ENCODE results near the gene CDH24.

CDH24 gene, protein sequence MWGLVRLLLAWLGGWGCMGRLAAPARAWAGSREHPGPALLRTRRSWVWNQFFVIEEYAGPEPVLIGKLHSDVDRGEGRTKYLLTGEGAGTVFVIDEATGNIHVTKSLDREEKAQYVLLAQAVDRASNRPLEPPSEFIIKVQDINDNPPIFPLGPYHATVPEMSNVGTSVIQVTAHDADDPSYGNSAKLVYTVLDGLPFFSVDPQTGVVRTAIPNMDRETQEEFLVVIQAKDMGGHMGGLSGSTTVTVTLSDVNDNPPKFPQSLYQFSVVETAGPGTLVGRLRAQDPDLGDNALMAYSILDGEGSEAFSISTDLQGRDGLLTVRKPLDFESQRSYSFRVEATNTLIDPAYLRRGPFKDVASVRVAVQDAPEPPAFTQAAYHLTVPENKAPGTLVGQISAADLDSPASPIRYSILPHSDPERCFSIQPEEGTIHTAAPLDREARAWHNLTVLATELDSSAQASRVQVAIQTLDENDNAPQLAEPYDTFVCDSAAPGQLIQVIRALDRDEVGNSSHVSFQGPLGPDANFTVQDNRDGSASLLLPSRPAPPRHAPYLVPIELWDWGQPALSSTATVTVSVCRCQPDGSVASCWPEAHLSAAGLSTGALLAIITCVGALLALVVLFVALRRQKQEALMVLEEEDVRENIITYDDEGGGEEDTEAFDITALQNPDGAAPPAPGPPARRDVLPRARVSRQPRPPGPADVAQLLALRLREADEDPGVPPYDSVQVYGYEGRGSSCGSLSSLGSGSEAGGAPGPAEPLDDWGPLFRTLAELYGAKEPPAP

DNA sequence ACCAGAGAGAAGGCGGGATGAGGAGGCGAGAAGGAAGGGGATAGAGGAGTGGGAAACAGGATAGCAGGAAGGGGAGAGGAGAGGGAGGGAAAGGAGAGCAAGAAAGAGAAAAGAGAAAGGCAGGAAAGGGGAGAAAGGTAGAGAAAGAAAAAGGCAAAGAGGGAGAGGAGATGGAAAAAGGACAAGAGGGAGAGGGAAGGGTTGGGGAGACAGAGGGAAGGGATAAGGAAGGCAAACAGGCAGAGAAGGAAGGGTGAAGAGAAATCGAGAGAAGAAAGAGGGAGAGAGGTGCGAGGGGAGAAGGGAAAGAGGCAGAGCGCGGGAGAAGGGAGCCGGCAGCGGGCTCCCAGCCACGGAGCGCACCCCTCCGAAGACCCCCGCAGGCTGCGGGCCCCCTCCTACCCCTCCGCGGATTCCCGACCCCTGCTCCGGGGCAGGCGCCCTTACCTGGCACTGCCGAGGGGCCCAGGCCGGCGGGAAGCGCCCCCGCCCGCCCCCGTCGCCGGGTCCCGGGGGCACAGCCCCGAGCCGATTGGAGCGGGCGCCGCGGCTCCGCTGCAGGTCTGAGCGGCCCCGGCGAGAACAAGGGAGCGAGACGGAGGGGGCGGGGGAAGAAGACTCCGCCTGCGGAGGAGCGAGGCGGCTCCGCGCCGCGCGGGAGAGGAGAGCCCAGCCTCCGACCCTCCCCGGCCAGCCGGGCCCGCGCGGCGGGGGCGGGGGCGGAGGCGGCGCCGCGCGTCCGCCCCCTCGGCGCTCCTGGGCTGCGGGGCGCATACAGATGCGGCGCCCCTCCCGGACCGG is at the start of gene CDH24:
CDH24 (minus strand) TSS at position 565 of the 801 bp plus-strand sequence. CDS start 1,787 bp downstream, outside the sequence.
- peak; percentile 39 for DNase-seq (ENCODE audit: low read depth)

DNA sequence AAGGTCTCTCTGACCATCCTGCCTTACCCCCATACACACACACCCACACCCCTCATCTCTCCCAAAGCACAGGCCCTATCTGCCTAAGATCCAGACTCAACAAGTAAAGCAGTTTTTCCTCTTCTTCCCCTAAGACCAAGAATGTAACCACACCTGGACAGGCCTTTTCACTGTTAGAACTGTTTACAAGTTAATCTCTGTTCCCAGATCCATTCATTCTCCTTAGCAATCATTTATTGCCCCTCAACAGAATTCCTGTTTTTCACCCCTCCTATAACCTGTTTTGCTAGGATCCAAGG is 49.4 kb upstream of the CDH24 start:
- no peak for DNase-seq (ENCODE audit: low read depth)

DNA sequence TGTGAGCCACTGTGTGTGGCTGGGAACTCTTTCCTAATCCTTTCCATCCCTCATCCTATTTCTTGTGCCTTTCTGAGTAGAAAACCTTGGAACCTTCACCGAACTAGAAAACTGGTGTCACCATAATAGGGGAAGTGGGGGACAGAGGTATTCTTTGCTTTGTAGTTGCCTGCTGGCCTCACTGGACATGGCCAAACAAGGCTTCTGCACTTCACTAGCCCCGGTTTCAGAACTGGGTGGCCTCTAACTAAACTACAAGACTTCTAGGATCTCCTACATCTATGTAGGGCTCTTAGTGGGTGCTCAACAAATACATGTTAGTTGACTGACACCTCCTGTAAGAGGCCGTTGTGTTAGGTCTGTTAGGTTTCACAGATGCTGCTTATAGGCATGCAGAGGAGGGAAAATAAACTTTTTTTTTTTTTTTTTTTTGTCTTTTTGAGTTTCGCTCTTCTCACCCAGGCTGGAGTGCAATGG is 48.1 kb upstream of the CDH24 start:
- DNase-seq (ENCODE audit: low read depth): no peak

DNA sequence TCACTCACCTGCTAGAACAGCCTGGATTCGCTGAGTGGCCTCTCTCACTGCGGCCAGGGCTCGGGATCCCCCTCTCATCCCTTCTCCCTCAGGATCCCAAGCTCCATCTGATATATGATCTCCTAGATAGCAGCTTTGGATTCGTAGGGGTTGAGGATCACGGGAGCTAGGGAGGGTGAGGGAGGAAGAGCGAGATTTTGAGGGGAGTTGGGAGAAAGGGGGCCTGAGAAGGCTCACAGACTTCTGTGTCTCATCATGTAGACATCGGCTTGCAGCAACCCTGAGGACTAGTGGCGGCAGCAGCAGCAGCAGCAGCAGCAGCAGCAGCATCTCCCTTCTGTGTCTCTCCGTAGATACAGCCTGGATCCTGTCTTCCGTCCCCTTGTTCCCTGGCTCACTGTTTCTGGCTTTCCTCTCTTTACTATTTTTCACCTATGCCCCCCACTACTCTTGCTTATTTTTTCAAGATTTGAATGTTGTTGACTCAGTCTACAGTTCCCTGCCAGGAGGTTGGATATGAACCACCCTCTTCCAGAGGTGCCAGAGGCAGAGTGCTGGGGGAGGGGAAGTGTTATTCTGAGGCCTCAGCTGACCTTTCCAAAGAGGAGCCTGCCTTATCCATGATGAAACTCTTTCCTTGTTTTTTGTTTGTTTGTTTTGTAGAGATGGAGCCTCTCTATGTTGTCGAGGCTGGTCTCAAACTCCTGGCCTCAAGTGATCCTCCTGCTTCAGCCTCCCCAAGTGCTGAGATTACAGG is 47.4 kb upstream of the CDH24 start, which contains the start of gene CIROP:
CIROP (minus strand) TSS at position 399 of the 757 bp plus-strand sequence; CDS start at position 330, 69 bp downstream.
- no peak for DNase-seq (ENCODE audit: low read depth)

DNA sequence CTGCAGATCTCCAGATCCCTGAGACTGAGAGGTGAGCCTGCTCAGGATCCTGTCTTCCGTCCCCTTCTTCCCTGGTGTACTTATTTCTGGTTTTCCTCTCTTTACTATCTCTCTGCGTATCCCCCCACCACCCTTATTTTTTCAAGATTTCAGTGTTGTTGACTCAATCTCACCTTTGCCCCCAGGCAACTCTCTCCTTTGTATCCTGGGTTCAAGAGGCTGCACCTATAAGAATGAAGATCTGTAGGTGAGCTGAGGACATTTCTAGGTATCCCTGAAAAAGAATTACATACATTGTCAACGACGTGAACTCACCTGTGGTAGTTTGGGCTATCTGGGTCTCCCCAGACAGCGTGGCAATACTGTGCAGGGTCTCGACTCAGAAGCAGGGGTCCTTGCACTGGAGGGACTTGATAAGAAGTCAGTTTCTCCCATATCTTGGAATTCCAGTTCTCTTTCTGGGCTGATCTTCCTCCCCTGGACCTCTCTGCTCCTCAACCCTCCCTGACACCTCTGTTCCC is 46.8 kb upstream of the CDH24 start:
- DNase-seq (ENCODE audit: low read depth): no peak

DNA sequence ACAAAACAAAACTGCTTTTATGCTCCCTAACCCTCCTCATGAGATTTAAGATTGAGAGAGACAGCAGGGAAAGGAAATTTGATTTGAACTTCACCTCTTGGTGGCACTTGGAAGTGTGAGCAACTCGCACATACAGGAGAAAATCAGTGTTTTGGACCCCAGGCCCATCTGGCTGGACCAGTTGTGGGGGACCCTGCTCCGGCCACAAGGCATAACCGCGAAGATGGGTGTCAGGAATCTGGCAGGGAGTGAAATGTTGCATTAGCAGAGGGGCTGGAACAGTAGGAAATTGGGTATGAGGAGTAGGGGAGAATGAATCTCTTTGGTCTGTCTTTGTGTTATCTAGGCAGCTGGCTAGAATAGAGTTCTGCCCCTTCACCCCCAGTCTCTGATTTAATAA is 46.3 kb upstream of the CDH24 start:
- DNase-seq (ENCODE audit: low read depth): no peak

DNA sequence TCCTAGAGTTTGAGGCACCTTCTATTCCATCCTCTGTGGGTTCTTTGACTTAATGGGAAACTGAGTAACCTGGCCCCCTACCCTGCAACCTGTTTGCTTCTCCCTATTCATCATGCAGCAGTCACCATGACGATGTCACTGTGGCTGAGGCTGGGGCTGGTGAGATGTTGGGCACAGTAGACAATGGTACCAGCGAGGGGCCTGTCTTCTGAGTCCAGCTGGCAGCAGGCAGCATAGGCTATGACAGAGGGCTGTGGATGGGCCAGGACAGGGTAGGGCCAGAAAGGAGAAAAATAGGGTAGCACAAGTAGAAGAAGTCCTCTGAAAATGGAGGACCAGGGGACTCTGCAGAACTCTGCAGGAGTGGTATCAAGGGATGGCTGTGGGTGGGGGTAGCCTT is 45.5 kb upstream of the CDH24 start:
- DNase-seq (ENCODE audit: low read depth): no peak

DNA sequence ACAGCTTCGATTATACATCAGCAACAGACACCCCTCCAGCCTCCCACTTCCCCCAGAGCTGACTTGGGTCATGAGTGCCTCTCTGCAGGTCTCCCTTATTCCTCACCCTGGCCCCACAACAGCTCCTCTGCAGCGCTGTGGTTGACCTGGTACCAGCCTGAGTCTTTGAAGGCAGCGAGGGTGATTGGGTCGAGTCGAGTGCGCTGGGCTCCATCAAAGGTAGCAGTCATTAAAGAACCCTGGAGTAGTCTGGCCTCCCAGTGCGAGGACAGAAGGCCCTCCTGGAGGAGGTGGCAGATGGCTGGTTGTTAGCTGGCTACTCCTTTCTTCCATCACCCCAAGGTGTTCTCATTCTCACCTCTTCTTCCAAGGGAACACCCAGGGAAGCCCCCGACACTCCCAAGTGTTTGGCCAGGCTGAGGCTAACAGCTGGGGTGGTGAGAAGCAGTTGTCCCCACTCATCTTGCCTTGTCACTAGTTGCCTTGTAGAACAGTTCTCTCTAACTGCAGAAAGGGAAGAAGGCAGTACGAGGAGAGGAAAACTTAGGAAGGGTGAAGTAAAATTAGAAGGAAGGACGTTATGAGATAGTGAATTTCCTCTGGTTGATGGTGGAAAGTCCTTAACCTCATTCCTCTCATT is 44.8 kb upstream of the CDH24 start:
- DNase-seq (ENCODE audit: low read depth): no peak

DNA sequence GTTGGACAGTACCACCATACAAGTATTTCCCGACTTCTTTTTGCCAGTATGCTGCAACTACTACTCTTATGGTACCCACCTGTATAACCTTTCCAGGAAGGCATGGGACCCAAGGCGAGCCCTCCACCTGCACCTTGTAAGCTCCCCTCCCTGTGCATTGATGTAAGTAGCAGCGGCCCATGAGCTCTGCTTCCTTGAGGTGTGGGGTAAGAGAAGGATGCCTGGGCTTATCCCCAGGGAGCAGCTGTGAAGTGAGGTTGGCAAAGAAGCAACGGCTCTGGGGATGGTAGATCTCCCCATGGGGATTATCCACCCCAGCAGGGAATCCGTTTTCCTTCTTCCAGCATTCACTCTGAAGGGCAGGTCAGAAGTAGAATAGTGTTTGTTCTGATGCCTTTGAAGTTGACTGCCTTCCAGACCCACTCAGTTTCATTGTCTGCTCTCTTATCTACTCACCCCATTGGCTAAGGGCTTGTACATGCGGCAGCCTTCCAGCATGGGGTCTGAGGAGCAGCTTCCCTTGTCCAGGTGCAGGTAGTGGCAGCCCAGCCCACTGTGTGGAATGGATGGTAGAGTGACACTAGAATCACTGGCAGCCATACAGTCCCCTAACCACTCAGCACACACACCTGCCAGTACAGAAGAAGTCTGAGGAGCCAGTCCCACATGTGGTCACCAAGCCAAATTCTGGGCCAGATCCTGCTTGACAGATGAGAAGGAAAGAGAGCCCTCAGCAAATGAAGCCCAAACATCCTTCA is 44.1 kb upstream of the CDH24 start:
- no peak for DNase-seq (ENCODE audit: low read depth)

DNA sequence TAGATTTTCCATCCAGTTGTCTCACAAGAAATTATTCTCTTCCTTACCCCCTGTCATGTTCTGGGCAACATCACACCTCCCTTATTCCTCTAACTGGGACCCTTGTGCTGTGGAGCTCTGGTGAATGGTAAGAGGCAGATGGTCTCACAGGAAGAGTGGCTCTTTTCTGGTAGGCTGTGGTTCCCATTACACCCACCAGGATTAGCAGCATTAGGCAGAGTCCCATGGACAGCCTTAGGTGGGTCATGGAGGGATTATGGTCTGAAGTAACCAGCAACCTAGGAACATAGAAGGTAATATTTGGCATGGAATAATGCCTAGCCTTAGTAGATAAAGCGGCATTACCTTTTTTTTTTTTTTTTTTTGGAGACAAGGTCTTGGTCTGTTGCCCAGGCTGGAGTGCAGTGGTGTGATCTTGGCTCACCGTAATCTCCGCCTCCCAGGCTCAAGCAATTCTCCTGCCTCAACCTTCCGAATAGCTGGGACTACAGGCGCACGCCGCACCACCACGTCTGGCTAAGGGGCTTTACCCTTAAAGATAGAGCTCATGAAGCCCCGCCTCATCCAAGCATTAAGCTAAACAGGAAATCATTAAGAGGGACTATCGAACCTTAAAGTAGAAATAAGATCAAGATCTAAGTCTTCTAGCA is 42.0 kb upstream of the CDH24 start:
- no peak for DNase-seq (ENCODE audit: low read depth)

DNA sequence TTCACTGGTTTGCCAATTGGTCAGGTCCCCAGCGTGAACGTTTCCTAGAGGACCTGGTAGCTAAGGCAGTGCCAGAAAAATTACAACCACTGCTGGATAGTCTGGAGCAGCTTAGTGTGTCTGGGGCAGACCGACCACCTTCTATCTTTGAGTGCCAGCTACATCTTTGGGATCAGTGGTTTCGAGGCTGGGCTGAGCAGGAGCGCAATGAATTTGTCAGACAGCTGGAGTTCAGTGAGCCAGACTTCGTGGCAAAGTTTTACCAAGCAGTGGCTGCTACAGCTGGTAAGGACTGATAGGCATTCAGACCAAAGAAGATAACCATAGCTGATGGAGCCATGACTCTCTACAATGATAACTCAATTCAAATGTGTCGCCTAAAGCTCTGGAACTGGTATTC is 40.5 kb upstream of the CDH24 start:
- DNase-seq (ENCODE audit: low read depth): no peak

DNA sequence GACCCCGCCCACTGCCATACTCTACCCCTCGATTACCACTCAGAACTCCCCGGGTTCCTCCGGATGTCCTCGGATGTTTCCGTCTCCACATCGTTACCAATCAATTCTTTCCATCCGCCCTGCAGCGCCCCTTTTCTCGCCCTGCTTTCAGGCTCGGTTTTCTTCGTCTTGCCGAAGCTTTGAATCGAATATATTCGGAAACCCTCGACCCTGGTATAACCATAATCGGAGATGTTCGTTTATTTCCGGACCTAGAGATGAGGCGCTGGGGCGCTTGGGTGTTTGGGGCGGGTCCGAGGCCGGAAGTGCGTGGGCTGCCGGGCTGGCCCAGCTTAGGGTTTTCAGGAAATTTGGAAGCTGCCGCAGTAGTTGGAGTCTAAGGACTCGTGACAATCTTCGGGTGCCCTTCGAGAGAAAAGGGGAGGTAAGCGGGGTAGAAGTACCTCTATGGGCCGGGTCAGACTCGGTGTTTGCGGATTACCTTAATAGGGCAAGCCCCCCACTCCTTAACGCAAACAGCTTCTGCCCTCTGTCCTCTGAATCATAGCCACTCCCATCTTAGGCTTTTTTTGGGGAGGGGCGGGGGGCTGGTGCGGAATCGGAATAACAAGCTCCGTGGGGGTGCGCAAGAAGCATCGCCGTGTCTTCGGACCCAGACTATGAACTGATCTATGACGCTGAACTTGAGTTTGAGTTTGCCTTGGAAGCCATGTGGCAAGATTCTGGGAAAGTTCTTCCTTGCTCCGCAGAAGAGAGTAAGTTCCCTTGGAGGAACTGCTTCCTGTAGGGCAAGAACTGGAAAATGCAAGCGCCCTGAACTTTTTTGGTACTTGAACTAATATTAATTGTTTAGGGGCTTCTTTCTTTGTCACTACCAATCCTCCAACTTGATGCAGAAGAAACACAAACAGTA is 38.1 kb upstream of the CDH24 start, which contains the start of gene C14orf119:
C14orf119 (plus strand) TSS at position 310 of the 913 bp plus-strand sequence. CDS start 2,154 bp downstream, outside the sequence.
- peak; percentile 99 for DNase-seq (ENCODE audit: low read depth)

DNA sequence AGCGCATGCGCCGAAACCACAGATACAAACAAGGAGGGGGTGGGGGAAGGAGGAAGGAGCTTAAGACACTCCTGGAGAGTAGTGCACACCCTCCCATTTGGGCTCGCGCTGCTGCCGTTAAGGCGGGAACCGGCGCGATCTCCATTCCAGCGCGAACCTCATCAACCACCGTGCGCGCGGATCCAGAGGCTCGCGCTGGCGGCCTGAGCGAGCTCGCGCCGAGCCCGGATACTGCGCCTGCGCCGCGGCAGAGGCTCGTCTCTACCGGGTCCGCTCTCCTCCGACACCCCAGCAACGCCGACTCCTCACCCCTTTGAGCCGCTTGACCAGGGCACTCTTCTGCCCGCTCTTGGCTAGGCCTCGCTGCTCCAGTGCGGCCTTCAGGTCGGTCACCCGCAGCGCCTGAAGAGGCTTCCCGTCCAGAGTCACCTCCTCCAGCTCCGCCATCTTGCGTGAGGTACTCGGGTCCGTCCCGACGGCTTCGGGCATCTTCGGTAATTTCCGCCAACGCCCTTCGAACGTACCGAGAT is 37.4 kb upstream of the CDH24 start, which contains the start of gene ACIN1:
ACIN1 (minus strand) TSS at position 471 of the 530 bp plus-strand sequence; CDS start at position 447, 24 bp downstream.
- peak; percentile 75 for DNase-seq (ENCODE audit: low read depth)

DNA sequence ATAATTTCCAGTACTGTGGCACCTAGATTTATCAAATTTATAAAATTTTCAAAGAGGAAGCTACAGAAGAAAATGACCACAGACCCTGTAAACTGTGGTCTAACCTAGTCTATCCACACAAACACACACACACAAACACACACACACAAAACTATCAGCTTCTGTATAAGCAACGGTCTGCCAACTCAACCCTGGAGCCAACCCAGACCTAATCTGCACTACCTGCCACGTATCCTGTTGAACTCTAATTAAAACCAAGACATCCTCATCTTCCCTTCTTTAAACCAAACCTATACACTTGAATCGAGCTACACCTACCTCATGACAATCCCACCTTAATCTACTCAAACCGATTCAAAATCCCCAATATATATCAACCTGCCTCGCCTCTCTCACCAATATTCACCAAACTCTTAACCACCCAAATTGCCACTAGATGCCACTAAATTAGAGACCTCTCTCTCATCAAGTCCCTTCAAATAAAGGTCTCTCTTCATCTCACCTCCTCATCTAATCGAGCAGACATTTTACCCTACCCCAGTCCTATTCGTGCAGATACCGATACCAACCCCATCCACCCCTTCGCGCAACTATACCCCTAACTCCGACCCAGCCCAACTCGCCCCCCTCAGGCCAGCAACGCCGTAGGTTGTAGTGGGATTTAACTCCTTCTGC is 36.8 kb upstream of the CDH24 start:
- DNase-seq (ENCODE audit: low read depth): no peak

DNA sequence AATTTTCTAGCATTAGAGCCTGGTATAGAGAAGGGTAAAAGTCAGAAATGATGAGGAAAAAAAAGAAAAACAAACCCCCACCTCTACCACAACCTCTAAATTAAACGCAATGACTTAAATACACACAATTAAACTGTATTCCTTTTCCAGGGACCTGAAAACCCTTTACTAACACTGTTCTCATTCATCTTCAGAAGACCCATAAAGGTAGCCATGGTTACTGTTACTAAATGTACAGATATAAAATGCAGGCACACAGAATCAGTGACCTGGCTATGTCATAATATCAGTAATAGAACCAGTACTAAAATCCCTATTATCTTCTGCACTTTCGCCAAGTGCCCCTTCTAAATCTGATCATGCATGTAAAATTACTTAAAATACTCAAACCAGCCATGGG is 36.2 kb upstream of the CDH24 start:
- no peak for DNase-seq (ENCODE audit: low read depth)

DNA sequence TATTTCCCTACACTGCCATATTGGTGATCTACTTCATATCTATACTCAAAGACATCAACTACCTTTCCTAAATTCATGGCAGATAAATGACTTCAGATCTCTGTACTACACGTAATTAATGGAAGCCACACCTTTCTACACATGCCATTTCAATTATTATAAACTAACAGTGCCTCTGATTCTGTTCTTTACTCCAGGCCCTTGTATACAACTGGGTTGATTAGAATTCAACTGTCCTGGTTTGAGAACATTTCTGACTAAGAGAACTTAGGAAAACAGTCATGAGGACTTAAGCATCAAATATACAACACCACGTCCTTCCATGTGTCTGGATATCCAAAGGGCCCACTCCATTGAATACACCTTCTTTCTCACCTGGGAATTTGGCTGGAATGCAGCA is 35.8 kb upstream of the CDH24 start:
- DNase-seq (ENCODE audit: low read depth): no peak
